IPS-18a (cell line): ENCODE data around the gene ATAD3C.
"Not testable (repeated sequence)": the region's sequence is repeated elsewhere in the genome, so short reads cannot be mapped to it uniquely, and the experiment has no call there.

Experiments
- H3K27ac ChIP-seq: one replicate; pipeline ENCODE4 v1.5.1; 2013; ENCODE audit warnings: low read length
- H3K27me3 ChIP-seq: one replicate; pipeline ENCODE4 v1.6.1; 2013; ENCODE audit warnings: mild to moderate bottlenecking, low read length; ENCODE audit not compliant: control insufficient read depth, insufficient read depth
- H3K36me3 ChIP-seq: one replicate; pipeline ENCODE4 v1.6.1; 2013; ENCODE audit warnings: low read depth, low read length; ENCODE audit not compliant: control insufficient read depth
- H3K4me1 ChIP-seq: one replicate; pipeline ENCODE4 v1.6.1; 2013; ENCODE audit warnings: low read depth, low read length; ENCODE audit not compliant: control insufficient read depth
- H3K4me3 ChIP-seq: one replicate; pipeline ENCODE4 v1.5.1; 2013; ENCODE audit warnings: low read length
- H3K9ac ChIP-seq: one replicate; pipeline ENCODE4 v1.6.1; 2013; ENCODE audit warnings: mild to moderate bottlenecking, low read length, moderate library complexity
- H3K9me3 ChIP-seq: one replicate; pipeline ENCODE4 v1.6.1; 2013; ENCODE audit warnings: low read depth, low read length; ENCODE audit not compliant: control insufficient read depth

The ATAD3C gene

GRCh38 chr1:1508775-1509464, 59.4 kb downstream of the ATAD3C start:
- H3K4me1 ChIP-seq, H3K9ac ChIP-seq, H3K27me3 ChIP-seq, H3K27ac ChIP-seq, H3K9me3 ChIP-seq, H3K36me3 ChIP-seq, H3K4me3 ChIP-seq: not testable (repeated sequence)

- H3K36me3 ChIP-seq, H3K9me3 ChIP-seq, H3K27ac ChIP-seq, H3K9ac ChIP-seq, H3K27me3 ChIP-seq, H3K4me1 ChIP-seq, H3K4me3 ChIP-seq: not testable (repeated sequence)
Measured at GRCh38 chr1:1509465-1509850, 60.0 kb downstream of the ATAD3C start.

GRCh38 chr1:1510912-1511532, 61.5 kb downstream of the ATAD3C start:
- H3K4me1 ChIP-seq = no peaks in the 10 kb centered on the region
- H3K27ac ChIP-seq = peak overlapping the region; percentile 86
- no peaks in the 10 kb centered on the region for H3K9me3 ChIP-seq
- H3K9ac ChIP-seq = peak overlapping the region; percentile 77
- no peaks in the 10 kb centered on the region for H3K36me3 ChIP-seq
- H3K27me3 ChIP-seq = no peaks in the 10 kb centered on the region
- peak overlapping the region; percentile 63 for H3K4me3 ChIP-seq

GRCh38 chr1:1511533-1512285, 62.2 kb downstream of the ATAD3C start, which contains the start of gene ATAD3A:
Gene ATAD3A, plus strand, starts transcription at chr1:1512162. Its CDS starts 107 bp downstream, at chr1:1512269.
- no peaks in the 10 kb centered on the region for H3K27me3 ChIP-seq

GRCh38 chr1:1512425-1512824, 62.9 kb downstream of the ATAD3C start:
- peak overlapping the region; percentile 42 for H3K4me3 ChIP-seq
- H3K9me3 ChIP-seq, H3K27ac ChIP-seq, H3K27me3 ChIP-seq, H3K36me3 ChIP-seq, H3K9ac ChIP-seq, H3K4me1 ChIP-seq: not testable (repeated sequence)

More at GRCh38 chr1:1511533-1512285, 62.2 kb downstream of the ATAD3C start, which contains the start of gene ATAD3A:
- H3K4me3 ChIP-seq = peak within 1 kb of the TSS; percentile 63
- no peaks in the 10 kb centered on the region for H3K9me3 ChIP-seq
- H3K9ac ChIP-seq = peak within 1 kb of the TSS; percentile 77
- H3K4me1 ChIP-seq = no peaks in the 10 kb centered on the region
- H3K27ac ChIP-seq = peak within 1 kb of the TSS; percentile 86
- H3K36me3 ChIP-seq = no peaks in the 10 kb centered on the region

GRCh38 chr1:1513675-1514074, 64.2 kb downstream of the ATAD3C start:
- H3K9me3 ChIP-seq, H3K4me3 ChIP-seq, H3K27me3 ChIP-seq, H3K9ac ChIP-seq, H3K27ac ChIP-seq, H3K36me3 ChIP-seq, H3K4me1 ChIP-seq: not testable (repeated sequence)

GRCh38 chr1:1514376-1514775, 64.9 kb downstream of the ATAD3C start:
- H3K9ac ChIP-seq, H3K4me3 ChIP-seq, H3K9me3 ChIP-seq, H3K4me1 ChIP-seq, H3K36me3 ChIP-seq, H3K27me3 ChIP-seq, H3K27ac ChIP-seq: not testable (repeated sequence)

- not testable (repeated sequence) for H3K9me3 ChIP-seq, H3K4me3 ChIP-seq, H3K27me3 ChIP-seq, H3K4me1 ChIP-seq, H3K27ac ChIP-seq, H3K9ac ChIP-seq
- H3K36me3 ChIP-seq = peaks cover 10% of the 10 kb centered on the region
Measured at GRCh38 chr1:1516923-1517322, 67.4 kb downstream of the ATAD3C start.

GRCh38 chr1:1517973-1518620, 68.6 kb downstream of the ATAD3C start:
- Histone ChIP-seq H3K9me3 (no peaks in the 10 kb centered on the region), H3K4me1 (no peaks in the 10 kb centered on the region), H3K27me3 (no peaks in the 10 kb centered on the region), H3K27ac (no peak overlapping the region), H3K9ac (no peak overlapping the region), H3K36me3 (peaks cover 10% of the 10 kb centered on the region), H3K4me3 (no peak overlapping the region)

GRCh38 chr1:1518621-1519007, 69.1 kb downstream of the ATAD3C start:
- not testable (repeated sequence) for H3K4me1 ChIP-seq, H3K27me3 ChIP-seq, H3K4me3 ChIP-seq, H3K27ac ChIP-seq, H3K9me3 ChIP-seq, H3K9ac ChIP-seq
- peaks cover 10% of the 10 kb centered on the region for H3K36me3 ChIP-seq
